GM21786 (cell line): ENCODE measurements around the gene AARS1.
"Not testable (repeated sequence)": the region's sequence is repeated elsewhere in the genome, so short reads cannot be mapped to it uniquely, and the experiment has no call there.

Experiments
- ATAC-seq: cut with Tn5 transposase; IDR thresholded peaks from one replicate; pipeline ENCODE4 v1.9.1; 2021; ENCODE audit not compliant: unreplicated experiment

Gene AARS1

DNA sequence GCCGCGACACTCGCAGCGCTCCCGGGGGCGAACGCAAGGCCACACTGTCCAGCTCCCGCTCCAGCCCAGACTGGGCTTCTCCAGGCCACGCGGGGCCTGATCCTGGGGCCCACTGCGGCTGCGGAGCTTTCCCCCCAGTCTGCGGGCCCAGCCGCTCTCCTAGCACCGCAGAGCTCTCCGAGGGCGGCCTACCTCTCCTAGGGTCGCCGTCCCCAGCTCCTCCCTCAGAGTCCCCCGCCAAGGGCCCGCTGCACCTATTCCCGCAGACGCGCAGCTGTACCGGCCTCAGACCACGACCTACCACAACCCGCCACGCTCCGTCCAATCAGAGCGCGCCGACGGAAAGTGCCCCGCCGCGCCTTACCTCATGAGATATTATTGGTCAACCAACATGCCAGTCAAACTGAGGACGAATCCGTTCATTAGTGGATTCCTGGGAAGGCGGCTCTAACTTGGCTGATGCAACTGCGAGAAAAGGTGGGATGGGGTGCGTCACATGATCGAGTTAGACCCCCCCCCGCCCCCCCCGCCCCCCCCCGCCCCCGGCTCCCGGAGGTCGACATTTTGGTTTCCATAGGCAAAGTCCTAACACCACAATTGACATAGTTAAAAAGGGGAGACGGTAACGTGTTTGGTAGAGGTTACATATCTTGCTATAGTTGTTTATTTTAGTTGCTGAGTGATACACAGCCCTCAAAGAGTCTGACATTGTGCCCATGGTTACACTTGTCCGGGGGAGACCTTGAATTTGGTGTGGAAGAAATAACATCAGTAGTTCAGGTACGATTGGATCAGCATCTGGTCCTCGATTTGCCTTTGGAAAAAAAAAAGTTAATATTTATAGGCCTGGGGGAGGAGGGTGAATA, at the start of gene AARS1:
TSS of gene AARS1 (minus strand) at position 278 of the 866 bp plus-strand sequence. CDS start 6,743 bp downstream, outside the sequence.
- peak; percentile 99 for ATAC-seq

- ATAC-seq = no peak
Measured at GRCh38 chr16:70337814-70338213, 48.5 kb upstream of the AARS1 start.

- not testable (repeated sequence) for ATAC-seq
Measured at GRCh38 chr16:70332728-70333127, 43.4 kb upstream of the AARS1 start.

DNA sequence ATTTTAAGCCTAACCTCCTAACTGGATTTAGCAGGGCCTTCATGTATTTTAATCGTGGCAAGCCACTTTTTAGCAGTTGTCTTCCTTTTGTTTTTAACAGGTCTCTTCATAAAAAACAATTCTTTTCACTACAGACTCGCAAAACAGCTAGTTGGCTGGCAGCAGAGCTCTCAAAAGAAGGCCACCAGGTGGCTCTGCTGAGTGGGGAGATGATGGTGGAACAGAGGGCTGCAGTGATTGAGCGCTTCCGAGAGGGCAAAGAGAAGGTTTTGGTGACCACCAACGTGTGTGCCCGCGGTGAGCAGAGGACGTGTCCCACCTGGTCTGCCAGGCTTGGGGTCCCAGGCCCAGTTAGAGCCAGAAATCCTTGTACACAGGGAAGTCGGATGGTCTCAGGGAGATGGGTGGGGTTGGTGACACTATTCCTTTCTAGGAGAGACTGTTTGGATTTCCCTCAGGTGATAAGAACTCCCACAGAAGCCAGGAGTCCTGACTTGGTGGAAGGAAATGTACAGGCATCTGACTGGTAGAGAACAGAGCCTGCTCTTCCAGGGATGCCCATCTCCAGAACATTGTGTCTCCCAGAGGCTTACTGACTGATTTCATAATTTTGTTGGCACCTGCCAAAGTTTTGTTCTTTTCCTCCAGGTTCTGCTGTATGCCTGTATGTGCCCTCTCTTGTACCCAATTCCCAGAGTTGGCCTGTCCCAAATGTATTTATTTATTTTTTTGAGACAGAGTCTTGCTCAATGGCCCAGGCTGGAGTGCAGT, 42.5 kb upstream of the AARS1 start:
- ATAC-seq = no peak

DNA sequence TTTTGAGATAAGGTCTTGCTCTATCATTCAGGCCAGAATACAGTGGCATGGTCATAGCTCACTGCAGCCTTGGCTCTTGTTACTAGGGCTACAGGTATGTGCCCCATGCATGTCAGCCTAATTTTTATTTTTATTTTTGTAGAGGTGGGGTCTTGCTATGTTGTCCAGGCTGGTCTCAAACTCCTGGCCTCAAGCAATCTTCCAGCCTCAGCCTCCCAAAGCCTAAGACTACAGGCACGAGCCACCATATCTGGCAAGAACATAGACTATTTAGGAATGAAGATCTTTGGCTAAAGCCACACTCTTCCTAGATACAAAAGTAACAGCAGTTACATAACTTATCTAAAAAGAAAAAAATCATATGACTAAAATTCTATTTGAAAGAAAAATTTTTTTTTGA, 41.8 kb upstream of the AARS1 start:
- ATAC-seq = no peak

- ATAC-seq = no peak
Measured at GRCh38 chr16:70324998-70325747, 35.9 kb upstream of the AARS1 start.

GRCh38 chr16:70320121-70320520, 30.8 kb upstream of the AARS1 start:
- no peak for ATAC-seq

DNA sequence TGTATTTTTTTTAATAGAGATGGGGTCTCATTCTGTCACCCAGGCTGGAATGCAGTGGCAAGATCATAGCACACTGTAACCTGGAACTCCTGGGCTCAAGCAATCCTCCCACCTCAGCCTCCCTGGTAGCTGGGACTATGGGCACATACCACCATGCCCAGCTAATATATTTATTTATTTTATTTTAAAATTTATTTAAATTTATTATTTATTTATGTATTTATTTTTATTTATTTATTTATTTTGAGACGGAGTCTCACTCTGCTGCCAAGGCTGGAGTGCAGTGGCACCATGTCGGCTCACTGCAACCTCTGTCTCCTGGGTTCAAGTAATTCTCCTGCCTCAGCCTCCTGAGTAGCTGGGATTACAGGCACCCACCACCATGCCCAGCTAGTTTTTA, 18.4 kb upstream of the AARS1 start:
- ATAC-seq = not testable (repeated sequence)

DNA sequence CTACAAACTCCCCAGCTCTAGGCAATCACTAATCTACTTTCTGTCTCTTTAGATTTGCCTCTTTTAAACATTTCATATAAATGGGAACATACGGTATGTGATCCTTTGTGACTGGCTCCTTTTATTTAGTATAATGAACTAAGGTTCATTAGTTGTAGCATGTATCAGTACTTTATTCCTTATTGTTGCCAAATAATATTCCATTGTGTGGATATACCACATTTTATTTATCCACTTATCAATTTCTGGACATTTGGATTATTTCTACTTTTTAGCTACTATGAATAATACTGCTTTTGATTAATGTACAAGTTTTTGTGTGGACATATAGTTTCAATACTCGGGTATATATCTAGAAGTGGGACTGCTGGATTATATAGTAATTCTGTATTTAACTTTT, 17.6 kb upstream of the AARS1 start:
- ATAC-seq = no peak

- ATAC-seq = no peak
Measured at GRCh38 chr16:70304892-70305448, 15.7 kb upstream of the AARS1 start.

DNA sequence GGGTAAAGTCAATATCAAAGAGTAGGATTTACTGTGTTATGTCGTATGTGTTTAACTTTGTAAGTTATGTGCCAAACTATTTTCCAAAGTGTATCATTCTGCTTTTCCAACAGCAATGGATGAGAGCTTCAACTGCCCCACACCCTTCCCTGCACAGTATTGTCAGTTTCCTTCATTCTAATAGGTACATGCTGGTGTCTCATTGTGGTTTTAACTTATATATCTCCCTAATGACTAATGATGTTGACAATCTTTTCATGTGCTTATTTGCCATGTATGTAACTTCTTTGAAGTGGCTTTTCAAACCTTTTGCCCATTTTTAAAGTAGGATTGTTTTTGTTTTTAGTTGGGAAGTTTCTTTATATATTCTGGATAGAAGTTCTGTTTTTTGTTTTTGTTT, 13.4 kb upstream of the AARS1 start:
- ATAC-seq = no peak

GRCh38 chr16:70301121-70301520, 11.8 kb upstream of the AARS1 start:
- ATAC-seq = no peak

GRCh38 chr16:70298988-70299938, 10.0 kb upstream of the AARS1 start, which contains the start of gene DDX19B:
Gene DDX19B (plus strand): TSS chr16:70299186. CDS start chr16:70299298, 112 bp downstream.
- ATAC-seq = peak; percentile 85

- ATAC-seq = no peak
Measured at GRCh38 chr16:70295634-70296033, 6.3 kb upstream of the AARS1 start.

GRCh38 chr16:70294385-70295025, 5.2 kb upstream of the AARS1 start:
- no peak for ATAC-seq

GRCh38 chr16:70292148-70292547, 2.8 kb upstream of the AARS1 start:
- ATAC-seq = not testable (repeated sequence)

- no peak for ATAC-seq
Measured at GRCh38 chr16:70290949-70291519, 1.7 kb upstream of the AARS1 start.

- ATAC-seq = not testable (repeated sequence)
Measured at GRCh38 chr16:70287304-70287971, 1.9 kb downstream of the AARS1 start.
